ENCODE data around the gene HOXD4.
A peak's percentile ranks its signal among the peaks of the same experiment; 100 is the strongest.

The HOXD4 gene

DNA sequence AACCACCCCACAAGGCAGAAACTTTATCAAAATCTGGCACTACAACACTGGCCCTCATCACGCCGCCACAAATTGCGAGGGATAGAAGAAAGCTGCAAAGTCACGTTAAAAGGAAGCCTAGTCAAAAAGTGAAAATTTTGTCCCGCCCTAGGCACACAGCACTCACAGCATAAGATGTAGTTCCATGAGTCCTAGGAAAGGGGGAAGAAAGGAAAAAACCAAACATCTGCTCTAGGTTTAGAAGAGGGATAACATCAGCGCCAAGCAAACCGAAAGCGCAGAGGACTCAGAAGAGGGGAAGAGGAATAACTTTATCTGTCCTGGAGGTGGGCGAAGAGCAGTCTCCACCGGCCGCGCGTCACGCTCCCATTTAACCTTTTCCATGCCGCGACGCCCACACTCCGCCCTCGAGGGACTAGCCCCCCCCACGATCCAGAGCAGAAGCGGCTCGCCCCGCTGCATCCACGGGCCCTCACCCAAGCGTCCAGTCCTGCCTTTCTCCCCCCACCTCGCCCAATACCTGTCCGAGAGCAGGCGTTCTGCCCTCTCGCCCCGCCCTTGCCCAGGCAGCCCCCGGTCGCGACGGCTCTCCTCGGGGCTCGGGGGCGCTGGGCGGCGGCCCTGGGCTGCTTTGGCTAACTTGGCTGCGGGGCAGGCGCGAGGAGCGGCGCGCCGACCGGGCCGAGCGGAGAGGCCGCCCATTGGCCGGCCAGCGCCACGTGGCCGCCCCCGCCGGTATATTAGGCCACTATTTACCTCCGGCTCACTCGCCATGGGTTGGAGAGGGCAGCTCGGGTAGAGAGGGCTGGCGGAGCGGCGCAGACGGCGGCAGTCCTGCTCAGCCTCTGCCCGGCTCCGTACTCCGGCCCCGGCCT is 36.8 kb downstream of the HOXD4 start, which contains the start of gene HOXD1:
HOXD1 (plus strand) TSS at position 770 of the 875 bp plus-strand sequence. CDS start 134 bp downstream, outside the sequence.
- peak; percentile 73 for DNase-seq (ENCODE audit: low read depth, low spot score)

DNA sequence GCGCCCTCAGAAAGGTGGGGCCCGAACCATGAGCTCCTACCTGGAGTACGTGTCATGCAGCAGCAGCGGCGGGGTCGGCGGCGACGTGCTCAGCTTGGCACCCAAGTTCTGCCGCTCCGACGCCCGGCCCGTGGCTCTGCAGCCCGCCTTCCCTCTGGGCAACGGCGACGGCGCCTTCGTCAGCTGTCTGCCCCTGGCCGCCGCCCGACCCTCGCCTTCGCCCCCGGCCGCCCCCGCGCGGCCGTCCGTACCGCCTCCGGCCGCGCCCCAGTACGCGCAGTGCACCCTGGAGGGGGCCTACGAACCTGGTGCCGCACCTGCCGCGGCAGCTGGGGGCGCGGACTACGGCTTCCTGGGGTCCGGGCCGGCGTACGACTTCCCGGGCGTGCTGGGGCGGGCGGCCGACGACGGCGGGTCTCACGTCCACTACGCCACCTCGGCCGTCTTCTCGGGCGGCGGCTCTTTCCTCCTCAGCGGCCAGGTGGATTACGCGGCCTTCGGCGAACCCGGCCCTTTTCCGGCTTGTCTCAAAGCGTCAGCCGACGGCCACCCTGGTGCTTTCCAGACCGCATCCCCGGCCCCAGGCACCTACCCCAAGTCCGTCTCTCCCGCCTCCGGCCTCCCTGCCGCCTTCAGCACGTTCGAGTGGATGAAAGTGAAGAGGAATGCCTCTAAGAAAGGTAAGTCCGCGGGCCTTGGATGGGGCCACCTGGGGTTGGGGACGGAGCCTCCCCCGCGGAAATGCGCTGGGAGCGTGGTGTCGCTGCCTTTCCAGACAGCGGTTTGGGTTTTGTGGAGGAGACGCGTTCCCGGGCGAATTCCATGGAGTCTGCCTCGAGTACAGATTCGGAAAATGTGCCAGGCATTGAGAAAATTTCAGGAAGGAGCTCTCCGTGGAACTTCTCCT is 37.7 kb downstream of the HOXD4 start:
- DNase-seq (ENCODE audit: low read depth, low spot score): peak; percentile 44

DNA sequence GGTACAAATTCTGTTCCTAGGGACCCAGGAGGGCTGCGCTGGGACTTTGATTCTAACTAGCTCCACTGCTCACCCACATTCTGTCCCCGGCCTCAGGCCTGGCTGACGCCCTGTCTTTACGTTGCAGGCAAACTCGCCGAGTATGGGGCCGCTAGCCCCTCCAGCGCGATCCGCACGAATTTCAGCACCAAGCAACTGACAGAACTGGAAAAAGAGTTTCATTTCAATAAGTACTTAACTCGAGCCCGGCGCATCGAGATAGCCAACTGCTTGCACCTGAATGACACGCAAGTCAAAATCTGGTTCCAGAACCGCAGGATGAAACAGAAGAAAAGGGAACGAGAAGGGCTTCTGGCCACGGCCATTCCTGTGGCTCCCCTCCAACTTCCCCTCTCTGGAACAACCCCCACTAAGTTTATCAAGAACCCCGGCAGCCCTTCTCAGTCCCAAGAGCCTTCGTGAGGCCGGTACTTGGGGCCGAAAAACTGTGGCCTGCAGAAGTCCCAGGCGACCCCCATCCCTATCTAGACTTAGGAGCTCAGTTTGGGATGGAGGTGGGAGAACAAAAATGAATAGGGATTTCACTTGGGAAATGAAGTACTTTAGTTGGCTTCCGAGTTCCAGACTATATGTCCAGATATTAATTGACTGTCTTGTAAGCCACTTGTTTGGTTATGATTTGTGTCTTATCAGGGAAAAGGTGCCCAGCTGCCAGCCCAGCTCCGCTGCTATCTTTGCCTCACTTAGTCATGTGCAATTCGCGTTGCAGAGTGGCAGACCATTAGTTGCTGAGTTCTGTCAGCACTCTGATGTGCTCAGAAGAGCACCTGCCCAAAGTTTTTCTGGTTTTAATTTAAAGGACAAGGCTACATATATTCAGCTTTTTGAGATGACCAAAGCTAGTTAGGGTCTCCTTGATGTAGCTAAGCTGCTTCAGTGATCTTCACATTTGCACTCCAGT is 38.6 kb downstream of the HOXD4 start:
- peak; percentile 30 for DNase-seq (ENCODE audit: low read depth, low spot score)

DNA sequence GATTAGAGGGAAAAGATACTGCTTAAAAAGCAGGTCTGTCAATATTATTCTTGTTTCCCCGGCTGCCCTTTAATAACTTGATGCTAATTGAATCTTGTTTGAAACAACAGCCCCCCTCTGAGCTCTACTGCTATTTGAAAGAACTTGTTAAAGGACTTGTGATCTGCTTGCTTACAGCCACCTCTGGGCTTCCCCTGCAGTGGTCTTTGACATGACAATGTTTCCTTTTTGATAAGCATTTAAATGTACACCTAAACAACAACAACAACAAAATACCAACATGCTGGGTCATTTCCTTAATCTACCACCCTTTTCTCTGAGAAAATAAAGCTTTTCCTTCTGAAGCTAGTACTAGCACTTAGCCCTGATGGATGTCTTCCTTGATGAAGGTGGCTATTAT is 41.0 kb downstream of the HOXD4 start:
- DNase-seq (ENCODE audit: low read depth, low spot score): no peak

DNA sequence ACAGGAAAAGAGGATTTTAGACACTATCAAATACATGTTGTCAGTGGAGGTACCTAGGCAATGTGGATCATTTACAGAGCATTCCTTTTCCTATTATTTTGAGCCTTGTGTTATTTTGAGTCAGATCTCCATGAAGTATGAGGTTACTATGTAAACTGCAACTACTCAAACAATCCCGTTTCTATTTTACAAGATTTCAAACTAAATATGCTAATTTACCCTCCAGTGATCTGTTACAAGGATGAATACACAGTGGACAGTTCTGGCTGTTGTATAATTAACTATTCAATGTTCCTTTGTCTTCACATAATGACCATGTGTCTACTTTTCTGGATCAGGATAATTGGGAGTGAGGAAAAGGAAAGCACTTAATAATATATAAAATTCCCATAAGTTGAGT is 41.7 kb downstream of the HOXD4 start:
- no peak for DNase-seq (ENCODE audit: low read depth, low spot score)

DNA sequence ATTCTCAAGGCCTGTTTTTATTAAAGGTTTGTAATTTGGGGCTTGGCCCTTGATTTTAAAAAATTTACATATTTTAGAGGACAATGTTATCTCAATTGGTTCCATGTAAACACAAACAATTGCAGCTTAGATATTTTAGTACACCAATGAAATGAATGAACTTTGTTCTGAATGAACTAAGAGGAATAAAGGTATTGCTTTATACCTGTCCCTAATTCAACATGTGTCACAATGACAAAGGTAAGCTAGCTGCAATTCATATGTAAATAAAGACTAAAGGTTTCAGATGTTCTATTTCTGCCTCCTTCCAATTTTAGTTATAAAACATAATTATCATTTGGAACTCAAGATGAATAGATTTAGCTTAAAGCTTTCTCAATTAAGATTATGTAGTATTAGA is 48.6 kb downstream of the HOXD4 start:
- no peak for DNase-seq (ENCODE audit: low read depth, low spot score)

DNA sequence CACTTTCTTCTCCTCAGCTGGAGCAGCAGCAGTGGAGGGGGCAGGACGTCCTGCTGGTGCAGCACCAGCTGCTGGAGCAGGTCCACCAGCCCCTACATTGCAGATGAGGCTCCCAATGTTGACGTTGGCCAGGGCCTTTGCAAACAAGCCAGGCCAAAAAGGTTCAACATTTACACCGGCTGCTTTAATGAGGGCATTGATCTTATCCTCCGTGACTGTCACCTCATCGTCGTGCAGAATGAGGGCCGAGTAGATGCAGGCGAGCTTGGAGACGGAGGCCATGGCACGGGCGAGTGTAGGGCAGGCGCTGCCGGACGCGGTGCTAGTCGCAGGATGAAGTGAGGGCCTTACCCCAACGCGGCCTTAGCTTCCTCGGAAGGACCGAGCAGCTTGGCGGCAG is 49.6 kb downstream of the HOXD4 start:
- DNase-seq (ENCODE audit: low read depth, low spot score): no peak

DNA sequence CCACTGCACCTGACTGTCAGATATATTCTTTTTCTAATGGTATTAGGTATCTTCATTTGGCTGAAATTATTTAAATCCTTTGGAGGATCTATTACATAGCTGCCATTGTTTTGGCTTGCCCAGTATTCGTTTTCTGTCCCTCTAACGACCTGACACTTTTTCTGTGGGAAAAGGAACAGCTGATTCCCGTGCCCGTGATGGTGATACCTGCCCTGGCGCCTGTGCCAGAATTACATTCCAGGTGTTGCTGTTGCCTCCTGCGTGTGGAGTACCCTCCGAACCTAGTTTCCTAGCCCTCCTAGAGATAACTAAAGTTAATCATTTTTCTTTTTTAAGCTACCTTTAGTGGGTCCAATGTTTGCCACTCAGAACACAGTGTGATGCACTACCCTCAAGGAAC is 51.1 kb downstream of the HOXD4 start:
- DNase-seq (ENCODE audit: low read depth, low spot score): no peak
